ENCODE data around the gene UBTF.

Gene UBTF

GRCh38 chr17:44170499-44171201 lies 48.8 kb downstream of the UBTF start, which contains the start of gene ASB16:
Gene ASB16, plus strand, starts transcription at chr17:44170704. Its CDS starts 86 bp downstream, at chr17:44170790.
- DNase-seq (ENCODE audit: low read depth) = no peak

GRCh38 chr17:44170135-44170498 lies 49.4 kb downstream of the UBTF start:
- DNase-seq (ENCODE audit: low read depth) = no peak

- no peak for DNase-seq (ENCODE audit: low read depth)
Measured at GRCh38 chr17:44167181-44167861, 52.2 kb downstream of the UBTF start.

- DNase-seq (ENCODE audit: low read depth) = no peak
Measured at GRCh38 chr17:44164476-44164875, 55.0 kb downstream of the UBTF start.

- DNase-seq (ENCODE audit: low read depth) = no peak
Measured at GRCh38 chr17:44159519-44160210, 59.8 kb downstream of the UBTF start.

- DNase-seq (ENCODE audit: low read depth) = no peak
Measured at GRCh38 chr17:44155488-44155887, 64.0 kb downstream of the UBTF start.

All from HS-5 (cell line).